ENCODE results near the gene ALDH1A1. TPM values are rescaled to one million over a fixed set of nuclear protein-coding genes. Genes with fewer than 3 reads are reported as not detected.

Gene ALDH1A1
- polyA plus RNA-seq, 1 donor (not counting 4 experiments of a cell fraction or from before 2014, with no cell fraction given) = 0.08 TPM

DNA sequence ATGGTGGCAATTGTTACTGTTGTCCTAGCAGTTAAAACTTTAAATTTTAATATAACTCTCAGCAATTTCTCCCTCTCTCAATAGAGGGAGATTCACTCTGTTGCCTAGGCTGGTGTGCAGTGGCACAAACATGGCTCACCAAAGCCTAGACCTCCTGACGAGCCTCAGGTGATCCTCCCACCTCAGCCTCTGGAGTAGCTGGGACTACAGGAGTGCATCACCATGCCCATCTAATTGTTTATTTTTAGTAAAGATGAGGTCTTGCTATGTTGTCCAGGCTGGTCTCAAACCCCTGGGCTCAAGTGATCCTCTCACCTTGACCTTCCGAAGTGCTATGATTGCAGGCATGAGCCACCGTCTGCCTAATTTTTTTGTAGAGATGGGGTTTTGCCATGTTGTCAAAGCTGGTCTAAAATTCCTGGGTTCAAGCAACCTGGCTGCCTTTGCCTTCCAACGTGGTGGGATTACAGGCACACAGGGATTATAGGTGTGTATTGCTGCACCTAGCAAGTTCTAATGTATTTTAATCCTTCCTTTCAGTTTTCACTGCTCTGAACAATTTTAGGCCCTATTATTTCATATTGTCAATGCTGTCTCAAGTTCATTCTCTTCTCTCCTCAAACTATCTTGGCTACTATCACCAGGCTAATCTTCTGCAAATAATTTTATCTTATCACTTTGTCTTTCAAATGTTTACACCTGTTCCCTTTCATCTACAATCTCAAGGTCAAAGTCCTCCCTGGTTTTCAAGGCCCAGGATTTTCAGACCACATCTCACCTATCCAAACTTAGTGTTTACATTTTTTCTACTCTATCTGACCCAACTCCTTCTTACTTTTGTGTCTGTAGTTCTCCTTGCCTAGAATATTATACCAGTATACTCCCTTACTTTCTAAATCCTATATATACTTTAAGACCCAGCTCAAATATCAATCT is 18.9 kb downstream of the ALDH1A1 start:
- H2AFZ ChIP-seq (ENCODE audit: control insufficient read depth, low read length) = no peak overlapping the region

GRCh38 chr9:72932619-72933018 is 20.2 kb downstream of the ALDH1A1 start:
- no peaks in the 10 kb centered on the region for H4K20me1 ChIP-seq (ENCODE audit: control insufficient read depth, extremely low read depth, insufficient read depth, low read length)
- no peak overlapping the region for H3K9ac ChIP-seq (ENCODE audit: control insufficient read depth, extremely low read depth, insufficient read depth, low read length)
- no peaks in the 10 kb centered on the region for H3K9me1 ChIP-seq (ENCODE audit: control insufficient read depth, extremely low read depth, insufficient read depth, low read length)
- no peaks in the 10 kb centered on the region for H3K36me3 ChIP-seq (ENCODE audit: control insufficient read depth in 2 of 2, extremely low read depth in 1 of 2, insufficient read depth in 2 of 2, low read length in 2 of 2)
- dilution Hi-C loops (cut with MboI; ENCODE audit: extremely low pct_ligation_motif_present, low sequenced_read_pairs) = no loop called here
- FAIRE-seq (no peak), DNase-seq (ENCODE audit: low read depth, low spot score) (no peak)
- no peak overlapping the region for H2AFZ ChIP-seq (ENCODE audit: control insufficient read depth, low read length)
- no peaks in the 10 kb centered on the region for H3K79me2 ChIP-seq (ENCODE audit: control insufficient read depth, insufficient read depth, low read length)
- no peak for TF ChIP-seq EZH2 (IDR thresholded peaks at IDR 0.05; ENCODE audit: low read length)
- no peak for TF ChIP-seq CTCF (optimal IDR thresholded peaks at IDR 0.05 in 1 of 3, IDR thresholded peaks at IDR 0.05 in 1 of 3, conservative IDR thresholded peaks at IDR 0.05 in 1 of 3; ENCODE audit: extremely low read depth in 1 of 3, insufficient read depth in 2 of 3, low read length in 3 of 3)
- H3K27me3 ChIP-seq (ENCODE audit: control insufficient read depth, extremely low read depth, insufficient read depth, low read length) = no peaks in the 10 kb centered on the region
- H3K4me2 ChIP-seq (ENCODE audit: control insufficient read depth, extremely low read depth, insufficient read depth, low read depth, low read length) = no peak overlapping the region
- H3K27ac ChIP-seq (ENCODE audit: control insufficient read depth, insufficient read depth, low read length) = no peak overlapping the region
- no peaks in the 10 kb centered on the region for H3K4me1 ChIP-seq (ENCODE audit: control insufficient read depth, extremely low read depth, insufficient read depth, low read length)
- H3K4me3 ChIP-seq (ENCODE audit: control insufficient read depth in 2 of 3, extremely low read depth in 1 of 3, insufficient read depth in 2 of 3, low read depth in 1 of 3, low read length in 3 of 3) = no peak overlapping the region
- H3K9me3 ChIP-seq (ENCODE audit: control insufficient read depth, low read depth, low read length) = no peaks in the 10 kb centered on the region

More for the DNA sequence above, 18.9 kb downstream of the ALDH1A1 start:
- no peaks in the 10 kb centered on the region for H3K27me3 ChIP-seq (ENCODE audit: control insufficient read depth, extremely low read depth, insufficient read depth, low read length)
- dilution Hi-C loops (cut with MboI; ENCODE audit: extremely low pct_ligation_motif_present, low sequenced_read_pairs) = no loop called here
- H3K9me3 ChIP-seq (ENCODE audit: control insufficient read depth, low read depth, low read length) = no peaks in the 10 kb centered on the region
- no peak overlapping the region for H3K9ac ChIP-seq (ENCODE audit: control insufficient read depth, extremely low read depth, insufficient read depth, low read length)
- H3K4me1 ChIP-seq (ENCODE audit: control insufficient read depth, extremely low read depth, insufficient read depth, low read length) = no peaks in the 10 kb centered on the region
- DNase-seq (ENCODE audit: low read depth, low spot score) = no peak
- H3K9me1 ChIP-seq (ENCODE audit: control insufficient read depth, extremely low read depth, insufficient read depth, low read length) = no peaks in the 10 kb centered on the region
- FAIRE-seq = no peak
- no peaks in the 10 kb centered on the region for H4K20me1 ChIP-seq (ENCODE audit: control insufficient read depth, extremely low read depth, insufficient read depth, low read length)
- H3K4me3 ChIP-seq (ENCODE audit: control insufficient read depth in 2 of 3, extremely low read depth in 1 of 3, insufficient read depth in 2 of 3, low read depth in 1 of 3, low read length in 3 of 3) = no peak overlapping the region
- H3K4me2 ChIP-seq (ENCODE audit: control insufficient read depth, extremely low read depth, insufficient read depth, low read depth, low read length) = no peak overlapping the region
- no peaks in the 10 kb centered on the region for H3K79me2 ChIP-seq (ENCODE audit: control insufficient read depth, insufficient read depth, low read length)
- no peaks in the 10 kb centered on the region for H3K36me3 ChIP-seq (ENCODE audit: control insufficient read depth in 2 of 2, extremely low read depth in 1 of 2, insufficient read depth in 2 of 2, low read length in 2 of 2)
- no peak for TF ChIP-seq CTCF (optimal IDR thresholded peaks at IDR 0.05 in 1 of 3, IDR thresholded peaks at IDR 0.05 in 1 of 3, conservative IDR thresholded peaks at IDR 0.05 in 1 of 3; ENCODE audit: extremely low read depth in 1 of 3, insufficient read depth in 2 of 3, low read length in 3 of 3)
- TF ChIP-seq EZH2 (IDR thresholded peaks at IDR 0.05; ENCODE audit: low read length) = no peak
- no peak overlapping the region for H3K27ac ChIP-seq (ENCODE audit: control insufficient read depth, insufficient read depth, low read length)
